GM12878 (cell line): ENCODE data around the gene SHF. TPM values are rescaled to one million over a fixed set of nuclear protein-coding genes. Genes with fewer than 3 reads are reported as not detected.

ENCODE experiments used
- ATAC-seq: fragments of 200-7000 bp; cut with Tn5 transposase; 3 replicates; pipeline ENCODE4 v1.9.1; 2020; ENCODE audit warnings: mild to moderate bottlenecking, moderate library complexity
- BruUV-seq: library from RNA; stranded (reverse); fragments of 400-500 nt; replicated peaks from 2 replicates; lab custom pipeline; 2021; lab: Mats Ljungman, UMichigan
- CTCF ChIA-PET: fragments of 300-600 bp; sonication (Branson Sonifier 250); formaldehyde crosslinking; extraction: SDS; loops from one replicate; lab custom pipeline; 2021; ENCODE audit warnings: inconsistent platforms; lab: Yijun Ruan, JAX
- POLR2A ChIA-PET: fragments of 350-600 bp; formaldehyde crosslinking; extraction: SDS; loops from one replicate; lab custom pipeline; 2021; ENCODE audit warnings: inconsistent platforms; lab: Charles Lee
- RAD21 ChIA-PET: fragments of 300-600 bp; sonication (Branson Sonifier 250); formaldehyde crosslinking; loops from one replicate; lab custom pipeline; 2023; ENCODE audit warnings: antibody characterized with exemption; ENCODE audit not compliant: unreplicated experiment; lab: Charles Lee
- SMC1A ChIA-PET: fragments of 300-600 bp; sonication (Branson Sonifier 250); formaldehyde crosslinking; loops from one replicate; lab custom pipeline; 2023; ENCODE audit not compliant: unreplicated experiment, uncharacterized antibody; lab: Charles Lee
- DNase-seq: peaks from one replicate; pipeline ENCODE4 v3.0.0-alpha.2; 2011; ENCODE audit warnings: low read depth, low spot score
- FAIRE-seq: peaks from 3 replicates; lab custom pipeline; 2011; peaks lifted over from hg19 to GRCh38; lab: Jason Lieb, UNC
- H2AFZ ChIP-seq: 2 replicates; pipeline ENCODE4 v1.6.0; 2011; ENCODE audit warnings: low read depth, low read length, control low read depth; ENCODE audit not compliant: control insufficient read depth
- H3K27ac ChIP-seq: 2 replicates; pipeline ENCODE4 v1.5.1; 2011; ENCODE audit warnings: control low read depth; ENCODE audit not compliant: control insufficient read depth, insufficient read depth
- H3K27me3 ChIP-seq, 2 experiments: replicated peaks in 1 of 2; 2 replicates each; pipeline versions ENCODE4 v1.6.0 to v1.6.1; 2011; ENCODE audit warnings: low read length in 1 of 2; ENCODE audit not compliant: control insufficient read depth in 2 of 2, insufficient read depth in 2 of 2
- H3K36me3 ChIP-seq, 2 experiments: 2 replicates each; pipeline ENCODE4 v1.5.1; 2011; ENCODE audit warnings: low read length in 1 of 2; ENCODE audit not compliant: control insufficient read depth in 2 of 2, insufficient read depth in 2 of 2
- H3K4me1 ChIP-seq: 2 replicates; pipeline ENCODE4 v1.6.1; 2011; ENCODE audit warnings: mild to moderate bottlenecking, low read length, moderate library complexity, mixed read lengths; ENCODE audit not compliant: control insufficient read depth, insufficient read depth
- H3K4me2 ChIP-seq: 2 replicates; pipeline ENCODE4 v1.6.0; 2011; ENCODE audit warnings: control low read depth; ENCODE audit not compliant: control insufficient read depth, insufficient read depth
- H3K4me3 ChIP-seq: fragments of 200-600 bp; sonication (generic); 2 replicates; pipeline ENCODE4 v1.5.1; 2016
- H3K79me2 ChIP-seq: 2 replicates; pipeline ENCODE4 v1.6.0; 2011; ENCODE audit warnings: low read length; ENCODE audit not compliant: control insufficient read depth, insufficient read depth
- H3K9ac ChIP-seq: 2 replicates; pipeline ENCODE4 v1.8.0; 2011; ENCODE audit warnings: low read length, control low read depth, mixed read lengths; ENCODE audit not compliant: control insufficient read depth, insufficient read depth
- H3K9me3 ChIP-seq: replicated peaks from 3 replicates; pipeline ENCODE4 v1.5.1; 2011; ENCODE audit warnings: mild to moderate bottlenecking, low read length; ENCODE audit not compliant: control insufficient read depth, insufficient read depth
- H4K20me1 ChIP-seq: 2 replicates; pipeline ENCODE4 v1.6.0; 2011; ENCODE audit not compliant: control insufficient read depth, insufficient read depth
- CBFB ChIP-seq: IDR thresholded peaks from 2 replicates; pipeline ENCODE4 v1.6.1; 2016; ENCODE audit warnings: antibody characterized with exemption, low read depth
- CBX3 ChIP-seq: fragments of 200-600 bp; sonication (generic); IDR thresholded peaks from 2 replicates; pipeline ENCODE4 v1.6.1; 2016; ENCODE audit warnings: low read depth, borderline replicate concordance
- CBX5 ChIP-seq: sonication (generic); IDR thresholded peaks from 2 replicates; pipeline ENCODE4 v1.6.1; 2016; ENCODE audit warnings: low read depth, moderate library complexity, mild to moderate bottlenecking, inconsistent platforms
- CREB1 ChIP-seq: IDR thresholded peaks from 2 replicates; pipeline ENCODE4 v1.6.1; 2012; ENCODE audit warnings: low read depth, mild to moderate bottlenecking, inconsistent platforms
- ESRRA ChIP-seq: IDR thresholded peaks from 2 replicates; pipeline ENCODE4 v1.6.1; 2012; ENCODE audit warnings: mild to moderate bottlenecking, low read length, improper control_type of control experiment
- HDAC6 ChIP-seq: fragments of 200-600 bp; sonication (generic); IDR thresholded peaks from one replicate; pipeline ENCODE4 v1.8.0; 2017; ENCODE audit warnings: antibody characterized with exemption; ENCODE audit not compliant: unreplicated experiment
- KLF5 ChIP-seq: fragments of 450-650 bp; IDR thresholded peaks from 2 replicates; pipeline ENCODE4 v1.6.1; 2014; ENCODE audit warnings: mild to moderate bottlenecking; ENCODE audit not compliant: partially characterized antibody
- NFYB ChIP-seq: IDR thresholded peaks from 2 replicates; pipeline ENCODE4 v1.6.1; 2011; ENCODE audit warnings: low read depth, mild to moderate bottlenecking, low read length, improper control_type of control experiment, moderate library complexity; ENCODE audit not compliant: insufficient read depth
- NR2F1 ChIP-seq: fragments of 450-650 bp; conservative IDR thresholded peaks from 2 replicates; pipeline ENCODE4 v1.6.1; 2017; ENCODE audit warnings: mild to moderate bottlenecking
- PAX5 ChIP-seq: IDR thresholded peaks from 2 replicates; pipeline ENCODE4 v1.6.1; 2011; ENCODE audit warnings: low read depth, low read length, borderline replicate concordance
- PML ChIP-seq: IDR thresholded peaks from 2 replicates; pipeline ENCODE4 v1.6.1; 2012; ENCODE audit warnings: low read length, inconsistent platforms
- POLR2A ChIP-seq: IDR thresholded peaks from 2 replicates; pipeline ENCODE4 v1.6.1; 2011; ENCODE audit warnings: low read depth, mild to moderate bottlenecking, low read length
- RB1 ChIP-seq: fragments of 450-650 bp; formaldehyde crosslinking; IDR thresholded peaks from 2 replicates; pipeline ENCODE4 v1.6.1; 2017; ENCODE audit warnings: mild to moderate bottlenecking, borderline replicate concordance
- SREBF2 ChIP-seq: IDR thresholded peaks from 2 replicates; pipeline ENCODE4 v1.6.1; 2012; ENCODE audit warnings: mild to moderate bottlenecking, low read length
- WRNIP1 ChIP-seq: IDR thresholded peaks from 2 replicates; pipeline ENCODE4 v1.6.1; 2011; ENCODE audit warnings: low read depth, low read length, improper control_type of control experiment, borderline replicate concordance
- ZBTB11 ChIP-seq: fragments of 450-650 bp; formaldehyde crosslinking; IDR thresholded peaks from 2 replicates; pipeline ENCODE4 v1.5.0; 2022; ENCODE audit warnings: mild to moderate bottlenecking, missing genetic modification characterization
- ZBTB4 ChIP-seq: fragments of 450-650 bp; formaldehyde crosslinking; IDR thresholded peaks from 2 replicates; pipeline ENCODE4 v1.4.0; 2022; ENCODE audit warnings: mild to moderate bottlenecking, moderate library complexity
- WGBS: methylation state at CpG from one replicate; pipeline ENCODE4 v1.1.6; 2016; ENCODE audit warnings: low lambda C conversion rate; ENCODE audit not compliant: insufficient replicate concordance, insufficient coverage; ENCODE audit errors: missing lambda C conversion rate; 5-methylcytosine and 5-hydroxymethylcytosine counted together
- in situ Hi-C: fragments of 300-500 bp; cut with MboI; formaldehyde crosslinking; loops from 9 replicates; pipeline ENCODE4 v1.14.3; 2018; ENCODE audit warnings: mixed read lengths
- intact Hi-C: fragments of 100-400 bp; cut with micrococcal nuclease; formaldehyde crosslinking; loops from one replicate; pipeline ENCODE4 v1.14.2; 2022; ENCODE audit not compliant: unreplicated experiment
- polyA plus RNA-seq, 11 experiments: library from polyadenylated mRNA; depleted of rRNA in 4 of 11; unstranded in 6 of 11; stranded (reverse) in 5 of 11; fragments of >200 nt; fragmentation: Nextera tagmentation in 4 of 11; fragmentation: Illumina TruSeq in 1 of 11; extraction: Ambion mirVana in 4 of 11; extraction: Trizol in 1 of 11; gene quantifications; 1 replicate in 1 of 11; 2 replicates in 10 of 11; pipeline versions ENCODE4 v1.2.1 to v1.2.3, GENCODE V29; 2011 to 2016; ENCODE audit warnings: inconsistent platforms in 2 of 11, missing spikeins in 2 of 11, low read depth in 1 of 11
- total RNA-seq, 4 experiments: library from RNA; depleted of rRNA in 3 of 4; stranded (reverse); fragments of >200 nt in 3 of 4; fragmentation: Illumina TruSeq in 1 of 4; extraction: Trizol in 1 of 4; gene quantifications; 2 replicates each; pipeline versions ENCODE4 v1.2.1 to v1.2.3, GENCODE V29; 2013 to 2021

SHF gene
- total and polyA plus RNA-seq, 10 of the 15 experiments (the other 5 are each of a cell fraction or from before 2014, with no cell fraction given): 0.04 to 5.7 (median 1.0) TPM; not detected in 1

GRCh38 chr15:45121020-45121419 lies 66.7 kb downstream of the SHF start (continued):
- TF ChIP-seq CBX5: no peak
- TF ChIP-seq ESRRA: no peak
- TF ChIP-seq NFYB: no peak
- TF ChIP-seq PAX5: peak; percentile 46; the same call in 1 of the 2 replicates
- TF ChIP-seq HDAC6: no peak

- Histone ChIP-seq H3K4me1 (no peaks in the 10 kb centered on the region), H3K79me2 (no peaks in the 10 kb centered on the region), H3K27ac (no peak overlapping the region), H3K9me3 (no peaks in the 10 kb centered on the region), H4K20me1 (no peaks in the 10 kb centered on the region), H2AFZ (no peak overlapping the region), H3K36me3 (no peaks in the 10 kb centered on the region), H3K4me2 (no peak overlapping the region), H3K9ac (no peak overlapping the region), H3K27me3 (peaks cover 4 to 12% of the 10 kb centered on the region in 2 experiments), H3K4me3 (no peak overlapping the region)
- no TSS peak for BruUV-seq
- in situ Hi-C loops: no loop called here
- FAIRE-seq: no peak
- SMC1A ChIA-PET: interaction anchor here (0.6 kb wide), 1 partner anchor 195 kb away, joined by 3 read pairs; no protein-coding TSS in a partner anchor
- intact Hi-C loops: loop anchor here (10.0 kb wide), 1 partner anchor 146 kb away; no protein-coding TSS in a partner anchor
- no peak for DNase-seq
- no peak for ATAC-seq
- POLR2A ChIA-PET: no interaction called here
- no peak for TF ChIP-seq NR2F1
- TF ChIP-seq POLR2A: no peak
- TF ChIP-seq WRNIP1: no peak
- no peak for TF ChIP-seq RB1
- TF ChIP-seq KLF5: no peak
- no peak for TF ChIP-seq ZBTB4 (CRISPR knock-in tag)
- no peak for TF ChIP-seq CREB1
- no peak for TF ChIP-seq ZBTB11 (CRISPR knock-in tag)
- no peak for TF ChIP-seq CBX3
- no peak for TF ChIP-seq PML
- no peak for TF ChIP-seq CBFB
- no peak for TF ChIP-seq SREBF2
- CTCF ChIA-PET: interaction anchor here (1.9 kb wide), 1 partner anchor 10 kb away, joined by 4 read pairs; no protein-coding TSS in a partner anchor
- RAD21 ChIA-PET: no interaction called here
- WGBS: 47% methylated on average over 10 of the region's 10 CpGs
These were observed 67.4 kb downstream of the SHF start for GRCh38 chr15:45120081-45120972.
